IMR-90 (cell line): ENCODE results near the gene CAMKMT. TPM values are rescaled to one million over a fixed set of nuclear protein-coding genes. Genes with fewer than 3 reads are reported as not detected.

Experiments used
- ATAC-seq: fragments of 200-7000 bp; cut with Tn5 transposase; 2 replicates; pipeline ENCODE4 v1.9.1; 2020; ENCODE audit warnings: low read depth, mild to moderate bottlenecking, moderate library complexity
- BruUV-seq: library from RNA; stranded (reverse); fragments of 400-500 nt; replicated peaks from 2 replicates; lab custom pipeline; 2021; lab: Mats Ljungman, UMichigan
- CTCF ChIA-PET: fragments of 300-600 bp; formaldehyde crosslinking; extraction: SDS; loops from one replicate; lab custom pipeline; 2021; ENCODE audit warnings: antibody characterized with exemption; lab: Yijun Ruan, JAX
- POLR2A ChIA-PET: fragments of 300-600 bp; sonication (Branson Sonifier 250); formaldehyde crosslinking; loops from one replicate; lab custom pipeline; 2022; ENCODE audit warnings: antibody characterized with exemption; ENCODE audit not compliant: unreplicated experiment; lab: Charles Lee
- DNase-seq: peaks from one replicate; pipeline ENCODE4 v3.0.0; 2013
- H2AFZ ChIP-seq: replicated peaks from 2 replicates; pipeline ENCODE3; 2013; ENCODE audit warnings: low read length, mild to moderate bottlenecking; ENCODE audit not compliant: poor library complexity
- H2AK5ac ChIP-seq: 2 replicates; pipeline ENCODE4 v1.6.1; 2013; ENCODE audit warnings: low read depth, low read length, inconsistent platforms
- H2AK9ac ChIP-seq: replicated peaks from 2 replicates; pipeline ENCODE3; 2013; ENCODE audit warnings: mild to moderate bottlenecking, low read depth, low read length, moderate library complexity; ENCODE audit not compliant: poor library complexity
- H2BK120ac ChIP-seq: 2 replicates; pipeline ENCODE4 v1.6.1; 2013; ENCODE audit warnings: low read depth, low read length, inconsistent platforms
- H2BK15ac ChIP-seq: 3 replicates; pipeline ENCODE4 v1.6.1; 2013; ENCODE audit warnings: low read depth, low read length, inconsistent platforms
- H2BK20ac ChIP-seq: 2 replicates; pipeline ENCODE4 v1.6.1; 2013; ENCODE audit warnings: low read depth, mild to moderate bottlenecking, inconsistent platforms, low read length, moderate library complexity
- H2BK5ac ChIP-seq: 2 replicates; pipeline ENCODE4 v1.6.1; 2013; ENCODE audit warnings: mild to moderate bottlenecking, low read depth, low read length, inconsistent platforms; ENCODE audit not compliant: poor library complexity, severe bottlenecking
- H3K14ac ChIP-seq: replicated peaks from 2 replicates; pipeline ENCODE4 v1.6.1; 2013; ENCODE audit warnings: low read depth, low read length, inconsistent platforms
- H3K18ac ChIP-seq: 2 replicates; pipeline ENCODE4 v1.6.1; 2013; ENCODE audit warnings: low read depth, low read length, control low read depth
- H3K23ac ChIP-seq: 2 replicates; pipeline ENCODE4 v1.6.1; 2013; ENCODE audit warnings: low read depth, low read length, inconsistent platforms
- H3K27ac ChIP-seq: 2 replicates; pipeline ENCODE4 v1.5.1; 2013; ENCODE audit warnings: mild to moderate bottlenecking, control low read depth, low read length; ENCODE audit not compliant: insufficient read depth
- H3K27me3 ChIP-seq: 2 replicates; pipeline ENCODE4 v1.6.1; 2013; ENCODE audit warnings: low read length; ENCODE audit not compliant: control insufficient read depth, insufficient read depth
- H3K36me3 ChIP-seq: 2 replicates; pipeline ENCODE4 v1.6.1; 2013; ENCODE audit warnings: low read length, mixed read lengths; ENCODE audit not compliant: control insufficient read depth, insufficient read depth
- H3K4ac ChIP-seq: 2 replicates; pipeline ENCODE4 v1.6.1; 2013; ENCODE audit warnings: low read depth, low read length, inconsistent platforms
- H3K4me1 ChIP-seq: 2 replicates; pipeline ENCODE4 v1.6.1; 2013; ENCODE audit warnings: low read length, mixed read lengths; ENCODE audit not compliant: control insufficient read depth, insufficient read depth
- H3K4me2 ChIP-seq: 2 replicates; pipeline ENCODE4 v1.6.1; 2013; ENCODE audit warnings: low read depth, mild to moderate bottlenecking, control low read depth, low read length, moderate library complexity
- H3K4me3 ChIP-seq: 2 replicates; pipeline ENCODE4 v1.5.1; 2013; ENCODE audit warnings: low read depth, mild to moderate bottlenecking, control low read depth, low read length, moderate library complexity; ENCODE audit not compliant: insufficient read depth
- H3K56ac ChIP-seq: 2 replicates; pipeline ENCODE4 v1.6.1; 2013; ENCODE audit warnings: low read length, inconsistent platforms; ENCODE audit not compliant: insufficient read depth; ENCODE audit errors: extremely low read depth
- H3K79me1 ChIP-seq, 2 experiments: 2 replicates each; pipeline ENCODE4 v1.6.1; 2013; ENCODE audit warnings: low read length in 2 of 2, inconsistent platforms in 1 of 2, low read depth in 1 of 2
- H3K9ac ChIP-seq: 2 replicates; pipeline ENCODE4 v1.6.1; 2013; ENCODE audit warnings: low read depth, low read length, control low read depth
- H3K9me1 ChIP-seq: 2 replicates; pipeline ENCODE4 v1.6.1; 2013; ENCODE audit warnings: low read length, inconsistent platforms; ENCODE audit not compliant: insufficient read depth
- H3K9me3 ChIP-seq: 2 replicates; pipeline ENCODE4 v1.6.1; 2013; ENCODE audit warnings: low read length; ENCODE audit not compliant: control insufficient read depth, insufficient read depth
- H4K20me1 ChIP-seq: 2 replicates; pipeline ENCODE4 v1.6.1; 2013; ENCODE audit warnings: low read length, inconsistent platforms; ENCODE audit not compliant: insufficient read depth
- H4K5ac ChIP-seq: 2 replicates; pipeline ENCODE4 v1.6.1; 2013; ENCODE audit warnings: mild to moderate bottlenecking, low read depth, low read length, control low read depth
- H4K8ac ChIP-seq, 2 experiments: 2 replicates each; pipeline ENCODE4 v1.6.1; 2013; ENCODE audit warnings: low read depth in 2 of 2, low read length in 2 of 2, control low read depth in 1 of 2, inconsistent platforms in 1 of 2
- H4K91ac ChIP-seq: 2 replicates; pipeline ENCODE4 v1.6.1; 2013; ENCODE audit warnings: low read depth, low read length, inconsistent platforms; ENCODE audit not compliant: insufficient read depth
- BHLHE40 ChIP-seq: fragments of 150-350 bp; IDR thresholded peaks from 2 replicates; pipeline ENCODE4 v1.6.1; 2016; ENCODE audit warnings: mild to moderate bottlenecking, low read depth, low read length
- CTCF ChIP-seq: conservative IDR thresholded peaks from 2 replicates; pipeline ENCODE4 v1.5.1; 2012; ENCODE audit warnings: mild to moderate bottlenecking, low read depth, low read length, improper control_type of control experiment
- WGBS, 2 experiments: methylation state at CpG; one replicate each; pipeline versions ENCODE4 v1.1.5 to v1.1.7; 2013; ENCODE audit warnings: missing lambda C conversion rate in 2 of 2; ENCODE audit not compliant: insufficient read length in 1 of 2; ENCODE audit errors: extremely low coverage in 2 of 2; 5-methylcytosine and 5-hydroxymethylcytosine counted together
- dilution Hi-C: fragments of 300-500 bp; cut with HindIII; formaldehyde crosslinking; loops from one replicate; pipeline ENCODE4 v1.14.3; 2018; ENCODE audit warnings: low sequenced_read_pairs; ENCODE audit not compliant: unreplicated experiment
- in situ Hi-C: fragments of 300-500 bp; cut with MboI; formaldehyde crosslinking; loops from 3 replicates; pipeline ENCODE4 v1.14.3; 2019; ENCODE audit warnings: low sequenced_read_pairs, inconsistent platforms, mixed read lengths
- intact Hi-C: fragments of 100-400 bp; cut with micrococcal nuclease; formaldehyde crosslinking; loops from 2 replicates; pipeline ENCODE4 v1.10.0; 2022
- polyA plus RNA-seq, 3 experiments: library from polyadenylated mRNA; depleted of rRNA; stranded (reverse); fragments of >200 nt; gene quantifications; 2 replicates each; pipeline ENCODE4 v1.2.3, GENCODE V29; 2012; ENCODE audit warnings: low replicate concordance in 1 of 3
- total RNA-seq: library from RNA; depleted of rRNA; stranded (reverse); fragments of >200 nt; gene quantifications from 2 replicates; pipeline ENCODE4 v1.2.3, GENCODE V29; 2012

Gene CAMKMT
- total and polyA plus RNA-seq, 2 of the 4 experiments (the other 2 are of a cell fraction), result 4.4 to 6.8 TPM

GRCh38 chr2:44777537-44777936 lies 415.8 kb downstream of the CAMKMT start:
- BruUV-seq, result no TSS peak
- 0 out of 2 replicates have a peak, but pooled peaks cover 2% of the 10 kb centered on the region for H3K9me3 ChIP-seq
- H3K4me3 ChIP-seq, result no peak overlapping the region
- no peak overlapping the region for H2AK5ac ChIP-seq
- dilution Hi-C loops, result no loop called here
- H3K4me1 ChIP-seq, result no peaks in the 10 kb centered on the region
- ATAC-seq (no peak), DNase-seq (no peak)
- no peak overlapping the region for H4K5ac ChIP-seq
- H3K27me3 ChIP-seq, result peaks cover 23% of the 10 kb centered on the region
- no peak overlapping the region for H3K9ac ChIP-seq
- H3K4me2 ChIP-seq, result no peak overlapping the region; the same call in 1 of the 2 replicates
- no peak overlapping the region for H3K14ac ChIP-seq
- TF ChIP-seq BHLHE40 (no peak), CTCF (no peak)
- no peak overlapping the region for H2AK9ac ChIP-seq
- H3K4ac ChIP-seq, result no peak overlapping the region
- H4K91ac ChIP-seq, result no peak overlapping the region
- H2BK5ac ChIP-seq, result no peak overlapping the region
- CTCF ChIA-PET, result interaction anchor here (1.0 kb wide), 1 partner anchor 9 kb away, joined by 3 read pairs; no protein-coding TSS in a partner anchor
- no peak overlapping the region for H2AFZ ChIP-seq
- H3K56ac ChIP-seq, result no peak overlapping the region
- POLR2A ChIA-PET, result no interaction called here
- H4K20me1 ChIP-seq, result no peaks in the 10 kb centered on the region
- H3K79me1 ChIP-seq, result no peaks in the 10 kb centered on the region
- no peak overlapping the region for H3K27ac ChIP-seq
- H3K18ac ChIP-seq, result no peak overlapping the region
- no peaks in the 10 kb centered on the region for H3K9me1 ChIP-seq
- no peak overlapping the region for H3K23ac ChIP-seq
- H2BK120ac ChIP-seq, result no peak overlapping the region
- intact Hi-C loops, result no loop called here
- no peak overlapping the region for H2BK15ac ChIP-seq
- in situ Hi-C loops, result no loop called here
- H4K8ac ChIP-seq, result no peak overlapping the region
- WGBS, 2 experiments, result no CpG with 5 or more reads among the region's 11 CpGs
- H3K36me3 ChIP-seq, result no peaks in the 10 kb centered on the region
- no peak overlapping the region for H2BK20ac ChIP-seq
